OCI-LY3 (cell line): ENCODE data around the gene HIP1.
"Not testable (repeated sequence)": the region's sequence is repeated elsewhere in the genome, so short reads cannot be mapped to it uniquely, and the experiment has no call there.

Source experiments
- H2AFZ ChIP-seq: fragments of 200-600, 300-600 bp; shearing (Covaris generic); 2 replicates; pipeline ENCODE4 v1.6.0; 2014; ENCODE audit warnings: antibody characterized with exemption, low read depth, low read length
- H3K27ac ChIP-seq: fragments of 200-600, 300-600 bp; sonication (generic); 2 replicates; pipeline ENCODE4 v1.5.1; 2014; ENCODE audit warnings: mild to moderate bottlenecking, low read length, moderate library complexity, mixed read lengths
- H3K27me3 ChIP-seq: fragments of 200-600, 300-600 bp; sonication (generic); 2 replicates; pipeline ENCODE4 v1.6.1; 2014; ENCODE audit warnings: low read depth, low read length, mixed read lengths
- H3K36me3 ChIP-seq: fragments of 200-600, 300-600 bp; sonication (generic); replicated peaks from 2 replicates; pipeline ENCODE3; 2014; ENCODE audit warnings: low read depth, low read length, mixed read lengths
- H3K4me1 ChIP-seq: fragments of 300-600, 200-600 bp; sonication (generic); 2 replicates; pipeline ENCODE4 v1.6.1; 2014; ENCODE audit warnings: low read length, mixed read lengths
- H3K4me2 ChIP-seq: fragments of 200-600, 300-600 bp; sonication (generic); 2 replicates; pipeline ENCODE4 v1.6.1; 2014; ENCODE audit warnings: low read length, mixed read lengths
- H3K4me3 ChIP-seq: fragments of 300-600, 200-600 bp; sonication (generic); 2 replicates; pipeline ENCODE4 v1.5.1; 2014; ENCODE audit warnings: antibody characterized with exemption, mild to moderate bottlenecking, low read length, moderate library complexity
- H3K79me2 ChIP-seq: fragments of 300-600, 200-600 bp; shearing (Covaris generic); 2 replicates; pipeline ENCODE4 v1.6.1; 2014; ENCODE audit warnings: mild to moderate bottlenecking, low read length, mixed read lengths
- H3K9ac ChIP-seq: fragments of 300-600, 200-600 bp; shearing (Covaris generic); 2 replicates; pipeline ENCODE4 v1.6.0; 2014; ENCODE audit warnings: mild to moderate bottlenecking, low read length, moderate library complexity
- H3K9me3 ChIP-seq: fragments of 200-600, 300-600 bp; shearing (Covaris generic); 2 replicates; pipeline ENCODE4 v1.6.1; 2014; ENCODE audit warnings: low read length, mixed read lengths; ENCODE audit not compliant: insufficient read depth
- H4K20me1 ChIP-seq: fragments of 200-600, 300-600 bp; sonication (generic); 2 replicates; pipeline ENCODE4 v1.6.1; 2016; ENCODE audit warnings: low read length, mixed read lengths; ENCODE audit not compliant: insufficient read depth
- EZH2phosphoT487 ChIP-seq: fragments of 200-600 bp; shearing (Covaris generic); IDR thresholded peaks from 2 replicates; pipeline ENCODE4 v1.6.1; 2018; ENCODE audit warnings: antibody characterized with exemption, mixed run types, low read depth
- TF ChIP-seq, protein P1 (sequence below): fragments of 200-600, 300-600 bp; sonication (generic); IDR thresholded peaks from 2 replicates; pipeline ENCODE4 v1.5.1; 2014; ENCODE audit warnings: antibody characterized with exemption, low read length, low read depth

The HIP1 gene

DNA sequence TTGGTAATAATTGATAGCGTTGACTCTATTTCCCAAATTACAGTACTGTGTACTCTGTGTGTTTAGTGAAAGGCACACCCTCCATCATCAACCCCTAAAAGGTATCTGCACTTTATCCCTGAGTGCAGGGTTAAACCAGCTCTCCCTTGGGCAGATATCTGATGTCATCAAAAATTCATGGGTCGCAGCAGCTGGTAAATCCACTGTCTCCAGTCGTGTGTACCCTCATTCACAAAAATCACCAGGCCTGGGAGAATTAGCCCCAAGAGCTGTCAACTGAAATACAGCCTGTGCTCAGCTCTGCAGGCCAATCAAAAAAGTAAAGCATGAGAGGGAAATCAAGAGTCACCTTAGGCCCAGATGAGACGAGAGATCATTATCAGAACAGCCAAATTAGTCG, 103.7 kb downstream of the HIP1 start:
- no peak overlapping the region for H3K9ac ChIP-seq
- H3K36me3 ChIP-seq = no peaks in the 10 kb centered on the region
- TF ChIP-seq, protein P1, sequence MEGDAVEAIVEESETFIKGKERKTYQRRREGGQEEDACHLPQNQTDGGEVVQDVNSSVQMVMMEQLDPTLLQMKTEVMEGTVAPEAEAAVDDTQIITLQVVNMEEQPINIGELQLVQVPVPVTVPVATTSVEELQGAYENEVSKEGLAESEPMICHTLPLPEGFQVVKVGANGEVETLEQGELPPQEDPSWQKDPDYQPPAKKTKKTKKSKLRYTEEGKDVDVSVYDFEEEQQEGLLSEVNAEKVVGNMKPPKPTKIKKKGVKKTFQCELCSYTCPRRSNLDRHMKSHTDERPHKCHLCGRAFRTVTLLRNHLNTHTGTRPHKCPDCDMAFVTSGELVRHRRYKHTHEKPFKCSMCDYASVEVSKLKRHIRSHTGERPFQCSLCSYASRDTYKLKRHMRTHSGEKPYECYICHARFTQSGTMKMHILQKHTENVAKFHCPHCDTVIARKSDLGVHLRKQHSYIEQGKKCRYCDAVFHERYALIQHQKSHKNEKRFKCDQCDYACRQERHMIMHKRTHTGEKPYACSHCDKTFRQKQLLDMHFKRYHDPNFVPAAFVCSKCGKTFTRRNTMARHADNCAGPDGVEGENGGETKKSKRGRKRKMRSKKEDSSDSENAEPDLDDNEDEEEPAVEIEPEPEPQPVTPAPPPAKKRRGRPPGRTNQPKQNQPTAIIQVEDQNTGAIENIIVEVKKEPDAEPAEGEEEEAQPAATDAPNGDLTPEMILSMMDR = no peak
- no peak for TF ChIP-seq EZH2phosphoT487
- no peaks in the 10 kb centered on the region for H3K79me2 ChIP-seq
- no peak overlapping the region for H3K27ac ChIP-seq
- H3K9me3 ChIP-seq = no peaks in the 10 kb centered on the region
- H2AFZ ChIP-seq = no peak overlapping the region
- H4K20me1 ChIP-seq = no peaks in the 10 kb centered on the region
- H3K27me3 ChIP-seq = peaks cover 6% of the 10 kb centered on the region; the same call in 1 of the 2 replicates
- peaks cover 5% of the 10 kb centered on the region; the same call in 1 of the 2 replicates for H3K4me1 ChIP-seq
- no peak overlapping the region for H3K4me2 ChIP-seq
- H3K4me3 ChIP-seq = no peak overlapping the region

DNA sequence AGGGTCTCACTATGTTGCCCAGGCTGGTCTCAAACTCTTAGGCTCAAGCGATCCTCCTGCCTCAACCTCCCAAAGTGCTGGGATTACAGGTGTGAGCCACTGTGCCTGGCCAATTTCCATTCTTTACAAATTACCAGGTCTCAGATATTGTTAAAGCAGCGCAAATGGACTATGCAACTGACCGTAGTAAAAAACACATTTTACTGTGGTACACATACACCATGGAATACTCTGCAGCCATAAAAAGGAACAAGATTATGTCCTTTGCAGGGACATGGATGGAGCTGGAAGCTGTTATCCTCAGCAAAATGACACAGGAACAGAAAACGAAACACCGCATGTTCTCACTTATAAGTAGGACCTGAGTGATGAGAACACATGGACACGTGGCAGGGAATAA, 106.2 kb downstream of the HIP1 start:
- not testable (repeated sequence) for H3K9me3 ChIP-seq, H3K9ac ChIP-seq, H3K27me3 ChIP-seq, H3K27ac ChIP-seq, H2AFZ ChIP-seq, H3K79me2 ChIP-seq, H3K4me3 ChIP-seq, H3K4me1 ChIP-seq, H3K4me2 ChIP-seq, H4K20me1 ChIP-seq, H3K36me3 ChIP-seq

DNA sequence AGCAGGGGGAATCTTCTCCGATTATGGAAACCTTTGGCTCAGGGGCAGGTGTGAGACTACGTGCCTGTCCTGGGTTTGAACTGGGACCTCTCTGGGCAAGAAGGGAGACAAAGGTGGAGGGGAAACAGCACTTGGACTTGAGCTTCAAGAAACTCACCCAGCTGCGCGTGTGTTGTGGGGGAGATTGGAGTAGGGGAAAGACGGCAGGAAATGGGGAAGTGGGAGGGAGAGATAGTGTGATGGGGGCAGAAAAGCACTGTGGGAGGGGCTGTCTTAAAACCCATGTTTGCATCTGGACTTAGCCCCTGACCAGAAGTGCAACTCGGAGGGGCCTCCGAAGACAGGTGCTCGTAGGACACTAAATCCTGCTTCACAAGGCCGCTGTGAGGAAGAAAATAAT, 107.0 kb downstream of the HIP1 start:
- H4K20me1 ChIP-seq = no peaks in the 10 kb centered on the region
- no peaks in the 10 kb centered on the region for H3K27me3 ChIP-seq
- TF ChIP-seq, protein P1 = no peak
- no peak for TF ChIP-seq EZH2phosphoT487
- H3K4me2 ChIP-seq = no peak overlapping the region
- no peak overlapping the region for H3K4me3 ChIP-seq
- no peaks in the 10 kb centered on the region for H3K36me3 ChIP-seq
- H3K9ac ChIP-seq = no peak overlapping the region
- H3K27ac ChIP-seq = no peak overlapping the region
- no peaks in the 10 kb centered on the region for H3K9me3 ChIP-seq
- H3K4me1 ChIP-seq = no peaks in the 10 kb centered on the region; the same call in 1 of the 2 replicates
- no peak overlapping the region for H2AFZ ChIP-seq
- no peaks in the 10 kb centered on the region for H3K79me2 ChIP-seq

DNA sequence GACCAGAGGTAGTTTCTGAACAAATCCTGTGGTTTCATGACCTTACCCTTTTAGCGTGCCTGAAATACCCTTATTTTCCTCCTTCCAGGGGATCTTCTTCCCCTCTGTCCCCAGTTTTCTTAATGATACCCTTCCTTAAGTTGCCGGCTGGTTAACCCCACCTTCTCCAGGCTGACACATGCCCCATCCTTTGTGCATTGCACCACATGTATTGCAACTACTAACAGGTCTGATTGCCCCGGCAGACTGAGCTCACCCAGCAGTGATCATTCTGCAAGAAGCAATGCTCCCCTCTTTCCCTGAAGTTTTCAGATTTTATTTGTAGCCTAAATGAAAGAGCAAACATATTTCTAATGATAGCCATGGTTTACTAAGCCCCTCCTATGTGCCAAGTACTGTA, 108.2 kb downstream of the HIP1 start:
- TF ChIP-seq, protein P1 = no peak
- no peak for TF ChIP-seq EZH2phosphoT487
- no peak overlapping the region for H3K27ac ChIP-seq
- no peak overlapping the region for H3K4me2 ChIP-seq
- no peaks in the 10 kb centered on the region for H4K20me1 ChIP-seq
- H3K9ac ChIP-seq = no peak overlapping the region
- H3K4me3 ChIP-seq = no peak overlapping the region
- no peak overlapping the region for H2AFZ ChIP-seq
- H3K4me1 ChIP-seq = no peaks in the 10 kb centered on the region; the same call in 1 of the 2 replicates
- H3K79me2 ChIP-seq = no peaks in the 10 kb centered on the region
- no peaks in the 10 kb centered on the region for H3K27me3 ChIP-seq
- H3K9me3 ChIP-seq = no peaks in the 10 kb centered on the region
- no peaks in the 10 kb centered on the region for H3K36me3 ChIP-seq

DNA sequence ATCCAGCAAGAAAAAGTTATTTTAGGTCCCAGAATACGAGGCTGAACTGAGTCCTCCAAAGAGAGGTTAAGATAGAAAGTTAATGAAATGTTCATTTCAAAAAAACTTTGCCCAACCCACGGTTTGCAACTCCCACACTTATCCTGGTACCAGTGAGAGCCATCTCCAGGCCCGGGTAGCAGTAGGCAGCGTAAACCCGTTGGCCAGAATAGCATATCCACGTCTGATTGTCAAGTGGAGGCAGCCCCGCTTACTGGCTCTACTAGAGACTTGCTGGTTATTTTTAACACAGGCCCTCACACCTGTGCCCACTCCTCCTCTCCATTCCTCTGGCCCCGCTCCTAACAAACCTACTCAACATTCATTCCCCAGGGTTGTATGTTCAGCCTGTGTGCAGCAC, 109.7 kb downstream of the HIP1 start:
- no peak overlapping the region for H3K27ac ChIP-seq
- H2AFZ ChIP-seq = no peak overlapping the region
- no peaks in the 10 kb centered on the region for H3K79me2 ChIP-seq
- TF ChIP-seq EZH2phosphoT487 = no peak
- H3K9ac ChIP-seq = no peak overlapping the region
- no peaks in the 10 kb centered on the region for H4K20me1 ChIP-seq
- no peaks in the 10 kb centered on the region for H3K36me3 ChIP-seq
- no peak overlapping the region for H3K4me3 ChIP-seq
- H3K27me3 ChIP-seq = no peaks in the 10 kb centered on the region
- H3K4me1 ChIP-seq = no peaks in the 10 kb centered on the region; the same call in 1 of the 2 replicates
- no peak overlapping the region for H3K4me2 ChIP-seq
- H3K9me3 ChIP-seq = no peaks in the 10 kb centered on the region
